ENCODE data around the gene ESRRA. TPM values are rescaled to one million over a fixed set of nuclear protein-coding genes. Genes with fewer than 3 reads are reported as not detected.

Gene ESRRA
- total and polyA plus RNA-seq, 9 of the 15 experiments (the other 6 are each of a cell fraction or from before 2014, with no cell fraction given) = 0.27 to 89.7 (median 23.7) TPM

DNA sequence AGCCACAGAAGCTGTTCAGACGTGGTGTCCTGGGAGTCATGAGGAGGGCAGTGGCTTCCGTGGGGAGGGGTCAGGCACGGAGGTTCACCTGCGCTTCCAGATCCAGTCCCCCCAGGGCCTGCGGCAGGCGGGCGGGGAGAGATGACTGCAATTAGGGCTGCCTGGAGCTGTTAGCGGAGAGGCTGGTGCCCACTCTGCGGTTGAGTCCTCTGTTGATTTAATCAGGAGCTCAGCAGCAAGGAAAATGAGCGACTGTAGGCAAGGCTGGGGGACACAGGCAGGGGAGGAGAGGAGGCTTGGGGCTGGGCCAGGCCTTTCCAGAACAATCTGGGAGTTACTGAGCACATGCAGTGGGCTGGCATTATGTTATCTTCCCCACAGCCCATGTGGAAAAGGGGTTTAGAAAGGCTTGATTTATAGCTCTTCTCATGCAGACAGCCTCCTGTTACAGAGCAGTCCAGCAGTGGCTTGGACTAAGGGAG is 40.9 kb upstream of the ESRRA start (continued):
- TF ChIP-seq, protein P1, sequence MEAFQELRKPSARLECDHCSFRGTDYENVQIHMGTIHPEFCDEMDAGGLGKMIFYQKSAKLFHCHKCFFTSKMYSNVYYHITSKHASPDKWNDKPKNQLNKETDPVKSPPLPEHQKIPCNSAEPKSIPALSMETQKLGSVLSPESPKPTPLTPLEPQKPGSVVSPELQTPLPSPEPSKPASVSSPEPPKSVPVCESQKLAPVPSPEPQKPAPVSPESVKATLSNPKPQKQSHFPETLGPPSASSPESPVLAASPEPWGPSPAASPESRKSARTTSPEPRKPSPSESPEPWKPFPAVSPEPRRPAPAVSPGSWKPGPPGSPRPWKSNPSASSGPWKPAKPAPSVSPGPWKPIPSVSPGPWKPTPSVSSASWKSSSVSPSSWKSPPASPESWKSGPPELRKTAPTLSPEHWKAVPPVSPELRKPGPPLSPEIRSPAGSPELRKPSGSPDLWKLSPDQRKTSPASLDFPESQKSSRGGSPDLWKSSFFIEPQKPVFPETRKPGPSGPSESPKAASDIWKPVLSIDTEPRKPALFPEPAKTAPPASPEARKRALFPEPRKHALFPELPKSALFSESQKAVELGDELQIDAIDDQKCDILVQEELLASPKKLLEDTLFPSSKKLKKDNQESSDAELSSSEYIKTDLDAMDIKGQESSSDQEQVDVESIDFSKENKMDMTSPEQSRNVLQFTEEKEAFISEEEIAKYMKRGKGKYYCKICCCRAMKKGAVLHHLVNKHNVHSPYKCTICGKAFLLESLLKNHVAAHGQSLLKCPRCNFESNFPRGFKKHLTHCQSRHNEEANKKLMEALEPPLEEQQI (IDR thresholded peaks at IDR 0.05) = no peak
- TF ChIP-seq, protein P2, sequence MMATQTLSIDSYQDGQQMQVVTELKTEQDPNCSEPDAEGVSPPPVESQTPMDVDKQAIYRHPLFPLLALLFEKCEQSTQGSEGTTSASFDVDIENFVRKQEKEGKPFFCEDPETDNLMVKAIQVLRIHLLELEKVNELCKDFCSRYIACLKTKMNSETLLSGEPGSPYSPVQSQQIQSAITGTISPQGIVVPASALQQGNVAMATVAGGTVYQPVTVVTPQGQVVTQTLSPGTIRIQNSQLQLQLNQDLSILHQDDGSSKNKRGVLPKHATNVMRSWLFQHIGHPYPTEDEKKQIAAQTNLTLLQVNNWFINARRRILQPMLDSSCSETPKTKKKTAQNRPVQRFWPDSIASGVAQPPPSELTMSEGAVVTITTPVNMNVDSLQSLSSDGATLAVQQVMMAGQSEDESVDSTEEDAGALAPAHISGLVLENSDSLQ (IDR thresholded peaks at IDR 0.05) = peak; percentile 72
- TF ChIP-seq ZNF41 (CRISPR knock-in tag; conservative IDR thresholded peaks at IDR 0.05) (no peak), BHLHE40 (IDR thresholded peaks at IDR 0.05; ENCODE audit: low read length) (peak; percentile 51; the same call in 1 of the 2 replicates), CHCHD3 (CRISPR knock-in tag; IDR thresholded peaks at IDR 0.05) (no peak)
